ENCODE results near the gene P2RX3. TPM values are rescaled to one million over a fixed set of nuclear protein-coding genes. Genes with fewer than 3 reads are reported as not detected.
"Not testable (repeated sequence)": the region's sequence is repeated elsewhere in the genome, so short reads cannot be mapped to it uniquely, and the experiment has no call there.

P2RX3 gene
- total and polyA plus RNA-seq, 9 donors: 1.3 to 5.2 (median 2.5) TPM

GRCh38 chr11:57336856-57337255, 1.3 kb upstream of the P2RX3 start:
- Histone ChIP-seq H3K4me1 (ENCODE audit: control insufficient read depth, insufficient read depth, low read length) (peaks cover 27% of the 10 kb centered on the region), H3K36me3 (ENCODE audit: control insufficient read depth, insufficient read depth, low read length) (peaks cover 26% of the 10 kb centered on the region), H3K27ac (ENCODE audit: low read length) (peak overlapping the region; percentile 77)
- WGBS (ENCODE audit: insufficient coverage): 100% methylated on average over 1 of the region's 6 CpGs
- not testable (repeated sequence) for H3K4me3 ChIP-seq (ENCODE audit: low read length); H3K27me3 ChIP-seq (ENCODE audit: control insufficient read depth, insufficient read depth, low read length); H3K9me3 ChIP-seq (replicated peaks; ENCODE audit: control insufficient read depth, low read depth, low read length); DNase-seq

DNA sequence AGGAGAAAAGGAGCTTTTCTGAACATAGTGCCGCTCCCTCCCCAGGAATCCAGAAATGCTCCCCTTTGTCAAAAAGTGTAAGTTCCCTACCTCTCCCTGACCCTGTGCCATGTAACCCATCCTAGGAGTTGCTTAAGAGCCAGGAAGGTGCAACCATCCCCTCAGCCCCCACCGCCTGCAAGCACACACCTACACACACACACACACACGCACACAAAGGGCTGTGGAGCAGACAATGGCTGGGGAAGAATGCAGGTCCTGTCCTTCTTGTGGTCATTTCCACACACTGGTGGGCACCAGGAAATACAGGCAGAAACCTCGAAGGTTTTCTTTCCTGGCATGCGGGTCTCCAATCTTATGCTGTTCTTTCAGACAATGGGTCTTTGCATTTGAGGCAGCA, 1.2 kb downstream of the P2RX3 start:
- H3K27me3 ChIP-seq (ENCODE audit: control insufficient read depth, insufficient read depth, low read length): no peaks in the 10 kb centered on the region
- peaks cover 3% of the 10 kb centered on the region for H3K36me3 ChIP-seq (ENCODE audit: control insufficient read depth, insufficient read depth, low read length)
- no peak for DNase-seq
- peaks cover 21% of the 10 kb centered on the region for H3K4me1 ChIP-seq (ENCODE audit: control insufficient read depth, insufficient read depth, low read length)
- WGBS (ENCODE audit: insufficient coverage): 79% methylated on average over 3 of the region's 5 CpGs
- no peaks in the 10 kb centered on the region for H3K9me3 ChIP-seq (replicated peaks; ENCODE audit: control insufficient read depth, low read depth, low read length)
- H3K27ac ChIP-seq (ENCODE audit: low read length): no peak overlapping the region
- no peak overlapping the region for H3K4me3 ChIP-seq (ENCODE audit: low read length)

DNA sequence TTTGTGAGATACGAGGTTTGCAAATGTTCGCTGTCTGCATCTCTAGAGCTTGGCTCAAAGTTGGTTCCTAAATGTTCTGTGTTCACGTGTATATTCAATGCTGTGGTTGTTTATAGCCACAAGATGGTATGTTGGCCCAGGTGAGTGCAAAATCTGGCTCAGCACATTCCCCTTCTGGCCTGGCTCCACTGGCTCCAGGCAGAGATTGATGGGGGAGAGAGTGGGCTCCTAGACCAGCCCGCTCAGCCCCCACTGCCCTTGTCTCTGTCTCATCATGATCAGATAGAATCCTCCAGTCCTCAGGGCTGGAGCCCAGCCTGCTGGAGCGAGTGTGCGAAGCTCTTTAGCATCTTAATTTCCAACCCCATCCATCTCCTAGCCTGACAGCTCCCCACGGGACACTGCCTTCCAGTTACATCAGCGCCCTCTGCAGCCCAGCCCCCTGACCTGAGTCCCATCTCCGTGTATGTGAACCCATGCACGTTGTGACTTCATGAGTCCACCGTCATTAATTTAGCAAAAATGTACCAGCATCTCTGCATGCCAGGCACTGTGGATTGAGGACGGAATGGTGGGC, 2.0 kb downstream of the P2RX3 start:
- Histone ChIP-seq H3K27ac (ENCODE audit: low read length) (no peak overlapping the region), H3K4me1 (ENCODE audit: control insufficient read depth, insufficient read depth, low read length) (peaks cover 15% of the 10 kb centered on the region), H3K27me3 (ENCODE audit: control insufficient read depth, insufficient read depth, low read length) (no peaks in the 10 kb centered on the region), H3K9me3 (replicated peaks; ENCODE audit: control insufficient read depth, low read depth, low read length) (no peaks in the 10 kb centered on the region), H3K36me3 (ENCODE audit: control insufficient read depth, insufficient read depth, low read length) (no peaks in the 10 kb centered on the region), H3K4me3 (ENCODE audit: low read length) (no peak overlapping the region)
- peak; percentile 57 for DNase-seq
- 22% methylated on average over 11 of the region's 12 CpGs for WGBS (ENCODE audit: insufficient coverage)

- Histone ChIP-seq H3K9me3 (replicated peaks; ENCODE audit: control insufficient read depth, low read depth, low read length) (no peaks in the 10 kb centered on the region), H3K27ac (ENCODE audit: low read length) (no peak overlapping the region), H3K27me3 (ENCODE audit: control insufficient read depth, insufficient read depth, low read length) (no peaks in the 10 kb centered on the region), H3K4me3 (ENCODE audit: low read length) (no peak overlapping the region), H3K36me3 (ENCODE audit: control insufficient read depth, insufficient read depth, low read length) (no peaks in the 10 kb centered on the region), H3K4me1 (ENCODE audit: control insufficient read depth, insufficient read depth, low read length) (peaks cover 11% of the 10 kb centered on the region)
- 72% methylated on average over 5 of the region's 6 CpGs for WGBS (ENCODE audit: insufficient coverage)
- DNase-seq: no peak
Measured at GRCh38 chr11:57341250-57341808, 3.2 kb downstream of the P2RX3 start.

DNA sequence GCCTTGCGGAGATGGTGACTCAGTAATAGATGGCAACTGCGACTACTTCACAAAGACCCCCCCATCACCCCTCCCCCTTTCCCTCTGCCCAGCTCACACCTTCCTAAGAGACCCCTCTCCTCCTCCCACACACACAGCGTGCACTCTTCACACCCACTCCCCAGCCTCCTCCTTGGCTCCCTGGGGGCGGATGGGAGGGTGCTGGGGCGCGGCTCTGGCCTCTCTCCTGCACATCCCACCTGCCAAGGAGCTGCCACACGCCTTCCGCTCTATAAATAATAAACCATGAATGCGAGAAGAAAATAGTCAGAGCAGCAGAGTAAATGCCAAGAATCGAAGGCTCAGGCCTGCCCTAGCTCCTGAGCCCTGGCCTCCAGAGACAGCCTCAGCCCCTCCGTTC, 4.5 kb downstream of the P2RX3 start:
- no peaks in the 10 kb centered on the region for H3K27me3 ChIP-seq (ENCODE audit: control insufficient read depth, insufficient read depth, low read length)
- no peak overlapping the region for H3K27ac ChIP-seq (ENCODE audit: low read length)
- H3K4me3 ChIP-seq (ENCODE audit: low read length): no peak overlapping the region
- no peaks in the 10 kb centered on the region for H3K9me3 ChIP-seq (replicated peaks; ENCODE audit: control insufficient read depth, low read depth, low read length)
- 63% methylated on average over 5 of the region's 11 CpGs for WGBS (ENCODE audit: insufficient coverage)
- no peaks in the 10 kb centered on the region for H3K36me3 ChIP-seq (ENCODE audit: control insufficient read depth, insufficient read depth, low read length)
- H3K4me1 ChIP-seq (ENCODE audit: control insufficient read depth, insufficient read depth, low read length): peaks cover 8% of the 10 kb centered on the region
- DNase-seq: no peak

DNA sequence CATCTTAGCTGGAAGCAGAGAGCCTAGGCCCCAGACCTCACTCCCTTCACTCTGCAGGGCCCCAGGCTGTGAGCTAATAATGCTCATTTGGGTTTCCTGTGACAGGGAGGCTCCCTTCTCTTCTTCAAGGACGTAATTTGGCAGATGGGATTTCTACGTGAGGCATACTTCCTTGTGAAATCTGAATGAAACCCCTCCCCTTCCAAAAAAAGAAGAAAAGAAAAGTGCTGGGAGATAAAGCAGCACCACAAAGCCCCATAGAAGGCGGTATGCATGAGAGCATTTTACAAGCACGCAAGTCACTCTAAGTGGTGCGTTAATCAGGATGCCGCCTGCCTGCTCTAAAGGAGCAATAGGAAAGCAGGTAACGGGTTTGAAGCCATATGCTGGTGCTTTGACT, 5.7 kb downstream of the P2RX3 start:
- H3K4me1 ChIP-seq (ENCODE audit: control insufficient read depth, insufficient read depth, low read length): peaks cover 2% of the 10 kb centered on the region
- no peaks in the 10 kb centered on the region for H3K36me3 ChIP-seq (ENCODE audit: control insufficient read depth, insufficient read depth, low read length)
- WGBS (ENCODE audit: insufficient coverage): 58% methylated on average over 4 of the region's 7 CpGs
- no peaks in the 10 kb centered on the region for H3K9me3 ChIP-seq (replicated peaks; ENCODE audit: control insufficient read depth, low read depth, low read length)
- no peak overlapping the region for H3K27ac ChIP-seq (ENCODE audit: low read length)
- H3K4me3 ChIP-seq (ENCODE audit: low read length): no peak overlapping the region
- DNase-seq: no peak
- H3K27me3 ChIP-seq (ENCODE audit: control insufficient read depth, insufficient read depth, low read length): no peaks in the 10 kb centered on the region

GRCh38 chr11:57344826-57345225, 6.7 kb downstream of the P2RX3 start:
- WGBS (ENCODE audit: insufficient coverage): 96% methylated on average over 7 of the region's 10 CpGs

GRCh38 chr11:57345555-57346211, 7.5 kb downstream of the P2RX3 start:
- no peak overlapping the region for H3K27ac ChIP-seq (ENCODE audit: low read length)
- no peaks in the 10 kb centered on the region for H3K36me3 ChIP-seq (ENCODE audit: control insufficient read depth, insufficient read depth, low read length)
- H3K4me3 ChIP-seq (ENCODE audit: low read length): no peak overlapping the region
- peaks cover 4% of the 10 kb centered on the region for H3K4me1 ChIP-seq (ENCODE audit: control insufficient read depth, insufficient read depth, low read length)
- H3K9me3 ChIP-seq (replicated peaks; ENCODE audit: control insufficient read depth, low read depth, low read length): no peaks in the 10 kb centered on the region
- H3K27me3 ChIP-seq (ENCODE audit: control insufficient read depth, insufficient read depth, low read length): no peaks in the 10 kb centered on the region
- peak; percentile 88 for DNase-seq
- WGBS (ENCODE audit: insufficient coverage): 26% methylated on average over 5 of the region's 11 CpGs

More at GRCh38 chr11:57344826-57345225, 6.7 kb downstream of the P2RX3 start:
- Histone ChIP-seq H3K27ac (ENCODE audit: low read length) (no peak overlapping the region), H3K36me3 (ENCODE audit: control insufficient read depth, insufficient read depth, low read length) (no peaks in the 10 kb centered on the region), H3K9me3 (replicated peaks; ENCODE audit: control insufficient read depth, low read depth, low read length) (no peaks in the 10 kb centered on the region), H3K4me3 (ENCODE audit: low read length) (no peak overlapping the region), H3K27me3 (ENCODE audit: control insufficient read depth, insufficient read depth, low read length) (no peaks in the 10 kb centered on the region), H3K4me1 (ENCODE audit: control insufficient read depth, insufficient read depth, low read length) (peaks cover 6% of the 10 kb centered on the region)
- DNase-seq: no peak

DNA sequence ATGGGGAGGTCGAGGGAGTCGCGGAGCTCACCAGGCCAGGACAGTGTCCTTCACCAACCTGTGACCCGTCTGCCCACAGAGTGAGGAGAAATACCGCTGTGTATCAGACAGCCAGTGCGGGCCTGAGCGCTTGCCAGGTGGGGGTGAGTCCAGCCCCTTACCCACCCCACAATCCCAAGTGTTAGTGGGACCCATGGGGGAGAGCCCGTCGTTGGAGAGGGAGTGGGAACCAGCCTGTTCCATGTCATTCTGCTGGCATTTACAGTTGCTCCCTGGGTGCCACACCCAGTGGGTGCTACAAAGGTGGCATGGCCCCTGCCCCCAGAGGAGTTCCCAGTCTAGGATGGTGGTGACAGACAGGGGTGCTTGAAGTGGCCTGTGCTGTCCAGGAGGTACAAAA, 9.2 kb downstream of the P2RX3 start:
- Histone ChIP-seq H3K4me3 (ENCODE audit: low read length) (no peak overlapping the region), H3K27me3 (ENCODE audit: control insufficient read depth, insufficient read depth, low read length) (no peaks in the 10 kb centered on the region), H3K27ac (ENCODE audit: low read length) (no peak overlapping the region), H3K36me3 (ENCODE audit: control insufficient read depth, insufficient read depth, low read length) (no peaks in the 10 kb centered on the region), H3K9me3 (replicated peaks; ENCODE audit: control insufficient read depth, low read depth, low read length) (peaks cover 2% of the 10 kb centered on the region), H3K4me1 (ENCODE audit: control insufficient read depth, insufficient read depth, low read length) (peaks cover 4% of the 10 kb centered on the region)
- no CpG with 5 or more reads among the region's 9 CpGs for WGBS (ENCODE audit: insufficient coverage)
- no peak for DNase-seq

GRCh38 chr11:57348052-57348451, 9.9 kb downstream of the P2RX3 start:
- Histone ChIP-seq H3K27ac (ENCODE audit: low read length) (no peak overlapping the region), H3K4me3 (ENCODE audit: low read length) (no peak overlapping the region), H3K27me3 (ENCODE audit: control insufficient read depth, insufficient read depth, low read length) (no peaks in the 10 kb centered on the region), H3K36me3 (ENCODE audit: control insufficient read depth, insufficient read depth, low read length) (no peaks in the 10 kb centered on the region), H3K9me3 (replicated peaks; ENCODE audit: control insufficient read depth, low read depth, low read length) (peaks cover 2% of the 10 kb centered on the region), H3K4me1 (ENCODE audit: control insufficient read depth, insufficient read depth, low read length) (peaks cover 9% of the 10 kb centered on the region)
- 35% methylated on average over 5 of the region's 7 CpGs for WGBS (ENCODE audit: insufficient coverage)
- DNase-seq: no peak
